ENCODE measurements around the gene RAB3IP.
"Not testable (repeated sequence)": the region's sequence is repeated elsewhere in the genome, so short reads cannot be mapped to it uniquely, and the experiment has no call there.

Gene RAB3IP

GRCh38 chr12:69836015-69836414, 97.4 kb downstream of the RAB3IP start:
- no peak for DNase-seq

- no peak for DNase-seq
These were observed 98.5 kb downstream of the RAB3IP start for GRCh38 chr12:69837191-69837590.

GRCh38 chr12:69837657-69838415, 99.2 kb downstream of the RAB3IP start:
- no peak for DNase-seq

GRCh38 chr12:69840727-69841126, 102.1 kb downstream of the RAB3IP start:
- no peak for DNase-seq

GRCh38 chr12:69843608-69844007, 104.9 kb downstream of the RAB3IP start:
- no peak for DNase-seq

GRCh38 chr12:69844416-69844815, 105.8 kb downstream of the RAB3IP start:
- no peak for DNase-seq

GRCh38 chr12:69844836-69845235, 106.2 kb downstream of the RAB3IP start:
- no peak for DNase-seq

GRCh38 chr12:69846976-69847375, 108.3 kb downstream of the RAB3IP start:
- DNase-seq, result no peak

GRCh38 chr12:69851976-69852375, 113.3 kb downstream of the RAB3IP start:
- DNase-seq, result no peak

- DNase-seq, result not testable (repeated sequence)
These were observed 114.7 kb downstream of the RAB3IP start for GRCh38 chr12:69853176-69853961.

- no peak for DNase-seq
These were observed 128.0 kb downstream of the RAB3IP start for GRCh38 chr12:69866698-69867097.

- DNase-seq, result no peak
These were observed 130.0 kb downstream of the RAB3IP start for GRCh38 chr12:69868695-69869094.

GRCh38 chr12:69872804-69873203, 134.1 kb downstream of the RAB3IP start:
- no peak for DNase-seq
